GM21786 (cell line): ENCODE measurements around the gene SLC35A2.
"Not testable (repeated sequence)": the region's sequence is repeated elsewhere in the genome, so short reads cannot be mapped to it uniquely, and the experiment has no call there.

ENCODE experiments used
- ATAC-seq: cut with Tn5 transposase; IDR thresholded peaks from one replicate; pipeline ENCODE4 v1.9.1; 2021; ENCODE audit not compliant: unreplicated experiment

SLC35A2 gene

GRCh38 chrX:48903290-48903689 is 8.2 kb downstream of the SLC35A2 start:
- ATAC-seq = no peak

- no peak for ATAC-seq
These were observed 8.7 kb downstream of the SLC35A2 start for GRCh38 chrX:48902776-48903175.

- no peak for ATAC-seq
These were observed 9.3 kb downstream of the SLC35A2 start for GRCh38 chrX:48902135-48902534.

GRCh38 chrX:48901069-48901468 is 10.4 kb downstream of the SLC35A2 start:
- no peak for ATAC-seq

GRCh38 chrX:48899078-48899410 is 12.4 kb downstream of the SLC35A2 start:
- ATAC-seq = no peak

GRCh38 chrX:48897625-48898306 is 13.7 kb downstream of the SLC35A2 start, which contains the start of the genes PQBP1 and TIMM17B:
PQBP1 (plus strand) TSS chrX:48897930; CDS start chrX:48898510, 580 bp downstream.
TIMM17B (minus strand) TSS chrX:48897768; CDS start chrX:48897749, 19 bp downstream.
- ATAC-seq = peak; percentile 86

GRCh38 chrX:48897157-48897624 is 14.3 kb downstream of the SLC35A2 start:
- peak; percentile 11 for ATAC-seq

- ATAC-seq = no peak
These were observed 14.8 kb downstream of the SLC35A2 start for GRCh38 chrX:48896611-48897011.

- ATAC-seq = no peak
These were observed 16.6 kb downstream of the SLC35A2 start for GRCh38 chrX:48894891-48895290.

GRCh38 chrX:48893556-48894348 is 17.7 kb downstream of the SLC35A2 start:
- no peak for ATAC-seq

- ATAC-seq = no peak
These were observed 18.6 kb downstream of the SLC35A2 start for GRCh38 chrX:48892896-48893295.

- ATAC-seq = peak; percentile 75
These were observed 19.8 kb downstream of the SLC35A2 start for GRCh38 chrX:48891402-48892288.

GRCh38 chrX:48890934-48891401 is 20.5 kb downstream of the SLC35A2 start:
- peak; percentile 37 for ATAC-seq

GRCh38 chrX:48890296-48890925 is 21.0 kb downstream of the SLC35A2 start:
- no peak for ATAC-seq

- ATAC-seq = not testable (repeated sequence)
These were observed 24.9 kb downstream of the SLC35A2 start for GRCh38 chrX:48886586-48886985.

GRCh38 chrX:48883729-48884128 is 27.7 kb downstream of the SLC35A2 start:
- ATAC-seq = no peak

- ATAC-seq = not testable (repeated sequence)
These were observed 34.5 kb downstream of the SLC35A2 start for GRCh38 chrX:48876944-48877343.

- not testable (repeated sequence) for ATAC-seq
These were observed 39.4 kb downstream of the SLC35A2 start for GRCh38 chrX:48872017-48872416.

GRCh38 chrX:48864210-48864609 is 47.2 kb downstream of the SLC35A2 start:
- no peak for ATAC-seq

GRCh38 chrX:48854898-48855297 is 56.5 kb downstream of the SLC35A2 start:
- no peak for ATAC-seq
